Stimulated activated CD4-positive, alpha-beta T cell treated with anti-CD3 and anti-CD28 coated beads, TNF-alpha, amount 100 ng/mL, for 48 hours (primary cell): Measurements from ENCODE around the gene EMID1.
"Not testable (repeated sequence)": the region's sequence is repeated elsewhere in the genome, so short reads cannot be mapped to it uniquely, and the experiment has no call there.

Experiments used
- DNase-seq, 3 donors: peaks; one replicate each; pipeline ENCODE4 v3.0.0-alpha.2; 2020; ENCODE audit warnings: low read depth in 3 of 3

The EMID1 gene

DNA sequence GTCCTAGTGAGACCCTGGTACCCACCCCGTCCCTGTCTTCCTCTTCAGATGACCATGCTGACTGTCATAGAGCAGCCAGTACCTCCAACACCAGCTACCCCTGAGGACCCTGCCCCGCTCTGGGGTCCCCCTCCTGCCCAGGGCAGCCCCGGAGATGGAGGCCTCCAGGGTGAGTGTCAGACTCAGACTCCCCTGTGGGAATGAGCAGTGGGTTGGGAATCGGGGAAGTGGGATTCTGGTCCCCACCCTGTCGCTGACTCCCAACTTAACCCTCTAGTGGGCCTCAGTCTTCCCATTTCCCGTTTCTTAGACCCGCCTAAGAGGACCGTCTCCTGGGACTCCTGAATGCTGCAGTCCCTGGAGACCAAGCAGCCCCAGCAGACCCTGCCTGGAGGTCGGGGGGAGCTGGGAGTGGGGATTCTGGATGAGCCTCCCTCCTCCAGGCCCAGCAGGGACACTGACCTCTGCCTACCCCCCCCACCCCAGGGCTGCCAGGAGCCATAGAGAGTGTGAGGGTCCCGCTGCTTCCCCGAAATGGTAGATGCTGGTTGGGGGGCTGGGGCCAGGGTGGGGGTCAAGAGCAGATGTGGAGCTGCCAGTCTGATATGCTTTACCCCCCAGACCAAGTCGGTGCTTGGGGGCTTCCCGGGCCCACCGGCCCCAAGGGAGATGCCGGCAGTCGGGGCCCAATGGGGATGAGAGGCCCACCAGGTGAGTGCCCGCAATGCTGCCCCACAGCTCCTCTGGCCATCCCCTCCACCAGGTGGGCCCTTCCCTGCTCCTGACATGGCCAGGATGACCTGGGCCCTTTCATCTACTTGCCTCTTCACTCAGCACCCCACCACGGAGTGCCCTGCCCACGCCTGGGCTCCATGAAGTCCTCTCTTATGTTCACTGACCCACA is 25.5 kb downstream of the EMID1 start:
- DNase-seq = no peak

GRCh38 chr22:29231971-29232959 is 26.6 kb downstream of the EMID1 start:
- no peak for DNase-seq

- no peak for DNase-seq
These were observed 27.7 kb downstream of the EMID1 start for GRCh38 chr22:29233277-29233877.

DNA sequence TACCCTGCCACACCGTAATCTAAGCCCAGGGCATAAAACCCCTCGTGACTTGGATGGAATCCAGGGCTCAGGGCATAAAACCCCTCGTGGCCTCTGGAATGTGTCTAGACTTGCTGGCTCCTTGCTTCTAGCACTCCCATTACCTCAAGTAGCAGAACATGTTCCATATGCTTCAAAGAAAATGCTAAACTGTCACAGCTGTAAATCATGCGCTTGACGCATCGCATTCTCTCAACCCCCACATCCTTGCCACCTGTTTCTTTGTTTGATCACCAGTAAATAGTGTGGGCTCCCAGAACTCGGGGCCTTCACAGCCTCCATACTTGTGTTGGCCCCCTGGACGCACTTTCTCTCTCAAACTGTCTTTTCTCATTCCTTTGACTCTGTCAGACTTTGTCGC is 34.8 kb downstream of the EMID1 start:
- not testable (repeated sequence) for DNase-seq

GRCh38 chr22:29243874-29244446 is 38.3 kb downstream of the EMID1 start:
- DNase-seq = no peak

DNA sequence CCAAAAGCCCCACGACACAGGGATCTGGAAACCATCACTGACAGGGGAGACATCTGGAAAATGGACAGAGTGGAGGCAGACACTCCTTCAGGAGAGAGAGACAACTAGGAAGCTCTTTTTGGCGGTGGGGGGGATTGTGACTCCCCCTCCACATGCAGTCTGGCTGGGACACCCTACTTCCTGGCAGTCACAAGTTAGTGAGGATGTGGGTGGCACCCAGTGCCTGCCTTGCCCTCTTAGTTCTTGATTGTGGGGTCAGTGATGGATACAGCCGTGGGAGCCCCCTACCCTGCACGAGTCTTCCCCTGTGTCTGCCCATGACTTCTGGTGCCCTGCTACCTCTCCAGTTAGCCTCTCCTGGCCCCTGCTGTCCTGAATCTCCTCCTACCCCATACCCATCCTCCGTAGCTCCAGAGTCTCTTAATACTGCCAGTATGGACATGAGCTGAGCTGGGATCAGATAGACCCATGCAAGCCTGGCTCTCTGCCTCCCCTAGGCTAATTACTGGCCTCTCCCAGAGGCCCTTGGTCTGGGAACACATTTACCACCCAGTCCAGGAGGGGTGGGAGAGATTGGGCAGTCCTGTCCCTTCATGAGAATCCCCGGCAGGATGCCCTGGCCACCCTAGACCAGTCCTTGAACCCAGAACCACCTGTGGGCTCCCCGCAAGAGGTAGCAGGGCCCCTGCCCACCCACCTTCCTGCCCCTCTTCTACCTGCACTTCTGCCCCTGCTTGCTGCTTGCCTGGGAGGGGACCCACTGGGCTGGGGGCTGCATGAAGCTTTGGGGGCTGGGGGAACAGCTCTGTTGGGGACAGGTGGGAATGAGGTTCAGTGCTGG is 39.3 kb downstream of the EMID1 start:
- no peak for DNase-seq

DNA sequence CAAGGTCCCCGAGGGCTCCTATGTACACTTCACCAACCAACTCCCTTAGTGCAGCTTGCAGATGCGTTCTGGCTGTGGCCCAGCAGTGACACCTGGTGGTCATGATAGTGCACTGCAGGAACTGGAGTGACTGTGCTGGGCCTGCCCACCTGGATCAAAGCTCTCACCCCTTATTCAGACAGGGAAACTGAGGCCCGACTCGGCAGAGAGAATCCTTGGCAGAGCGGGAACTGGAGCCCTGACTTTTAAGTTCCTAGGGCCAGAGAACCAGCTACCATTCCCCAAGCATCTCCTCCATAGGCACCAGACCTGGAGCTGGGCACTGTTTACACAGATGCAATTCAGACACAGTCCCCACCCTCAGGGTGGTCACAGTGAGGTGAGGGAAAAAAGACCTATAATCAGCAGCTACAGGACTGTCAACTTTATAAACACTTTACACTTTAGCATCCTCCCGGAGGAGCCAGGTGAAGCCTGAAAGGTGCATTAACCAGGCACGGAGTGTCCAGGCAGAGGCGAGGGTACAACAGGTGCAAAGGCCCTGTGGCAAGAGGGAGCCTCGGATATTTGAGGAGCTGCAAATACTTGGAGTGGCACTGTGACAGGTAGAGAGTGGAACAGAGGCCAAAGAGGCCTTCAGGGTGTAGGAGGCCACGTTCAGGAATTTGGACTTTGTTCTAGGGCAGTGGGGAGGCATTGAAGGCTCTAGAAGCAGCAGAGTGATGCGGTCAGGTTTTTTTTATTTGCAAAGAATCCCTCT is 40.1 kb downstream of the EMID1 start:
- peak; percentile 49 to 51 (median 50) for DNase-seq

DNA sequence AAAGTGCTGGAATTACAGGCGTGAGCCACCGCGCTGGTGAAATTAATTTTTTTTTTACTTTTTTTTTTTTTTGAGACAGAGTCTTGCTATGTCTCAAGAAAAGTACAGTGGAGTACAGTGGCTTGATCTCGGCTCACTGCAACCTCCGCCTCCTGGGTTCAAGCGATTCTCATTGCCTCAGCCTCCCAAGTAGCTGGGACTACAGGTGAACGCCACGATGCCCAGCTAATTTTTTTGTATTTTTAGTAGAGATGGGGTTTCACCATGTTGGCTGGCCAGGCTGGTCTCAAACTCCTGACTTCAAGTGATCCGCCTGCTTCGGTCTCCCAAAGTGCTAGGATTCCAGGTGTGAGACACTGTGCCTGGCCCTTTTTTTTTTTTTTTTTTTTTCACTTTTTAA is 42.2 kb downstream of the EMID1 start:
- DNase-seq = not testable (repeated sequence)

DNA sequence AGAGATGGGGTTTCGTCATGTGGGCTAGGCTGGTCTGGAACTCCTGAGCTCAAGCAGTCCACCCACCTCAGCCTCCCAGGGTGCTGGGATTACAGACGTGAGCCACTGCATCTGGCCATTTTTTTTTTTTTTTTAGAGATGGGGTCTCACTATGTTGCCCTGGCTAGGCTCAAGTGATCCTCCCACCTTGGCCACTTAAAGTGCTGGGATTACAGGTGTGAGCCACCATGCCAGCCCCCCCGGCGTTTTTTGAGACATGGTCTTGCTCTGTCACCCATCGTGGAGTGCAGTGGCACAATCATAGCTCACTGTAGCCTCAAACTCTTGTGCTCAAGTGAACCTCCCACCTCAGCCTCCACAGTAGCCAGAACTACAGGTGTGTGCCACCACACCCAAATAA is 45.6 kb downstream of the EMID1 start:
- DNase-seq = no peak

- DNase-seq = no peak
These were observed 46.5 kb downstream of the EMID1 start for GRCh38 chr22:29251981-29252911.

DNA sequence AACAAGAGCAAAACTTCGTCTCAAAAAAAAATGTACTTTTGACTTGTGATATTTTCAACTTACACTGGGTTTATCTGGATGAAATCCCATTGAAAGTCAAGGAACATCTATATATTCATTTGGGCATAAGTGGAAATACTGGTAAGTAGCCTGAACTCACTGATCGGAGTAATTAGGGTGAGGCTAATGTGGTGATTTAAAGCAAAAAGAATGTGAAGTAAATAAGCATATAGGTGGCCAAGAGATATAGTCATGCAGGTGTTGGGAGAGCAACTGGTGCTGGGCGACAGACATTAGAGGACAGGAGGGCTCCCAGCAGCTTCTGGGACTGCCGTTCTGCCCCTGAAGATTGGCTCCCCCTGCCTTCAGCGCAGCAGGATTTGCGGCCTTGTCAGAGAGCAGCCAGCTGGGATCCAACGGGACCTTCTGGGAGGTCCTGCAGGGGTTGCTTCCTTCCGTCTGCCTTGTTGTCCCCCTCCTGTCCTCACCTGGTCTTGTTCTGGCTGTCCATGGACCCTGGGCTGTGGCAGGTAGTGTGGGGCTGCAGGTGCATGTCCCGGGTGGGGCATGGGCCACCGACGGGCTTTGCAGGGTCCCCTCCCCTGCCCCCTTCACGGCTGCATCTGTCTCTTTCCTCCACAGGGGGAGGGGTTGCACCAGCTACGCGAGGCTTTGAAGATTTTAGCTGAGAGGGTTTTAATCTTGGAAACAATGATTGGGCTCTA is 48.0 kb downstream of the EMID1 start:
- DNase-seq = no peak

GRCh38 chr22:29254286-29254660 is 48.6 kb downstream of the EMID1 start:
- DNase-seq = no peak

DNA sequence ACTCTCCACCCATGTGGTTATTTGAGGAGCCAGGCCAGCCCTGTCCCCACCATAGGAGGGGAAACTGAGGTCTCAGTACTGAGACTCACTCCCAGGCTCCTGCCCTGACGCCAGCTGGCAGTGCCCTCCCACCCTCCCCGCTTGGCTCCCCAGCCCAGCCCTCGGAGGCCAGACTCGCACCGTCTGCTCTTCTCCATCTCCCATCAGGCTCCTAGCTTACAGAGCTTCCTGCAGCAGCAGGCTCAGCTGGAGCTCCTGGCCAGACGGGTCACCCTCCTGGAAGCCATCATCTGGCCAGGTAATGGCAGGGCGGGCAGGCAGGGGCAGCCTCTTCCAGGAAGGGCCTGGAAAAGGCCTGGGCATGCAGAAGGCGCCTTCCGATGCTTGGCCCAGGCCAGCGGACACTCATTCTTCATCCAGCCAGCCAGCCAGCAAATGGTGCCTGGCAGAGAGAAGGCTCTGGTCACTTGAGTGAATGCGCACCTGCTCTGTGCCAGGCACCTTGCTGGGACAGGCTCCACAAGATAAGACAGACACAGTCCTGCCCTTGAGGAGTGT is 49.4 kb downstream of the EMID1 start:
- DNase-seq = no peak

- DNase-seq = no peak
These were observed 51.1 kb downstream of the EMID1 start for GRCh38 chr22:29256606-29257325.

DNA sequence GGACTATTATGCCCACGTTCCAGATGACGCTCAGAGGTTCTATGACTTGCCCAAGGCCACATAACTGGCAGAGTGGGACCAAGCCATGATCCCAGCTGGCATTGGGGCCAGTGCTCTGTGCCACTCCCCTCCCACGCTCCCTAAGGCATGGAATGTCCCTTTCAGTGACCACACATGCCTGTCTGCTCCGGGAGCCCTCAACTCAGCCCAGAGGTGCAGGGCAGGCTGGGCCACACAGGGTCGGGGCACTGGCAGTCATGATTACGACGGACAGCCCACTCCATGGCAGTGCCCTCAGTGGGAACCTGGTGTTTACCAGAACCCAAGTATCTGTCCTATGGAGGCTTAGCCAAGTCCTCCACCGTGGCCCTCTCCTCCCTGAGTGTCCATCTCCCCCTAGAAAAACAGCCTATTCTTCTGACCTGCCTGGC is 52.1 kb downstream of the EMID1 start:
- DNase-seq = no peak

DNA sequence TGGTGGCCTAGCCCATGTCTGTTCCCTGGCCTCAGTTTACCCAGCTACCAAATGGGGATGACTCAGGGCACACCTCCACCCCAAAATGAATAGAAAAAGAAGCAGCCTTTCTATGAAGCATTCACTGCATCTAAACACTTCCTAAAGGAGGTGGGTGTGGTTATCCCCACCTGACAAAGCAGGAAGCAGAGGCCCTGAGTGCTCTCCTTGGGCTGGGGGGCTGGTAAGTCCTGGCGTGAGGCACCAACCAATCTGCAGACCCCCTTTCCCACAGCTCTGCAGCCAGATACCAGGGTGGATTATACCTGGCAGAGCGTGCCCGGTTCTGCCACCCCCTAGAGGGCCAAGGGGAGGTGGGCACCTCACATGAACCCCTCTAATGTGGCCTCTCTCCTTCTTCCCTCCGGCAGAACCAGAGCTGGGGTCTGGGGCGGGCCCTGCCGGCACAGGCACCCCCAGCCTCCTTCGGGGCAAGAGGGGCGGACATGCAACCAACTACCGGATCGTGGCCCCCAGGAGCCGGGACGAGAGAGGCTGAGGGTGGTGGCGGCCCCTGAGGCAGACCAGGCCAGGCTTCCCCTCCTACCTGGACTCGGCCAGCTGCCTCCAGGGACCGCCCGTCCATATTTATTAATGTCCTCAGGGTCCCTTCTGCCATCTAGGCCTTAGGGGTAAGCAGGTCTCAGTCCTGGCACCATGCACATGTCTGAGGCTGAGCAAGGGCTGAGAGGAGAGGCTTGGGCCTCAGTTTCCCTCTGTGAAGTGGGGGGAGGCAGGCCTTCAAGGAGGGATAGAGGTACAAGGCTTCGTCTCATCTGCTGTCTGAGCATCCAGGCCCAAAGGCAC is 52.9 kb downstream of the EMID1 start:
- no peak for DNase-seq
